H9 (cell line): ENCODE data around the gene NAPEPLD. TPM values are rescaled to one million over a fixed set of nuclear protein-coding genes. Genes with fewer than 3 reads are reported as not detected.

ENCODE experiments used
- DNase-seq: peaks from one replicate; pipeline ENCODE4 v3.0.0-alpha.2; 2017
- H2AFZ ChIP-seq: one replicate; pipeline ENCODE4 v1.6.1; 2013; ENCODE audit warnings: mild to moderate bottlenecking, low read length, control low read depth, moderate library complexity
- H2AK5ac ChIP-seq: 2 replicates; pipeline ENCODE4 v1.6.1; 2013; ENCODE audit warnings: low read length, control low read depth, mixed read lengths; ENCODE audit not compliant: insufficient read length
- H2BK120ac ChIP-seq: one replicate; pipeline ENCODE4 v1.6.1; 2013; ENCODE audit warnings: low read depth, mild to moderate bottlenecking, low read length, control low read depth, inconsistent platforms; ENCODE audit not compliant: poor library complexity, severe bottlenecking
- H2BK12ac ChIP-seq: 2 replicates; pipeline ENCODE4 v1.6.1; 2013; ENCODE audit warnings: low read length, control low read depth, mixed read lengths, low read depth; ENCODE audit not compliant: insufficient read length
- H2BK15ac ChIP-seq: 2 replicates; pipeline ENCODE4 v1.6.1; 2013; ENCODE audit warnings: low read depth, low read length, control low read depth
- H2BK20ac ChIP-seq: one replicate; pipeline ENCODE4 v1.6.1; 2013; ENCODE audit warnings: low read depth, mild to moderate bottlenecking, low read length, control low read depth, inconsistent platforms; ENCODE audit not compliant: poor library complexity, severe bottlenecking
- H2BK5ac ChIP-seq: 2 replicates; pipeline ENCODE4 v1.6.1; 2013; ENCODE audit warnings: low read length, control low read depth, mixed read lengths; ENCODE audit not compliant: insufficient read length
- H3K14ac ChIP-seq: 2 replicates; pipeline ENCODE4 v1.6.1; 2013; ENCODE audit warnings: low read length, control low read depth; ENCODE audit not compliant: insufficient read depth
- H3K18ac ChIP-seq: 2 replicates; pipeline ENCODE4 v1.6.1; 2013; ENCODE audit warnings: low read depth, mild to moderate bottlenecking, mixed read lengths, low read length, control low read depth; ENCODE audit not compliant: insufficient read length
- H3K23ac ChIP-seq: 2 replicates; pipeline ENCODE4 v1.6.1; 2013; ENCODE audit warnings: low read length, control low read depth, mixed read lengths, low read depth; ENCODE audit not compliant: insufficient read length
- H3K23me2 ChIP-seq: 2 replicates; pipeline ENCODE4 v1.6.1; 2013; ENCODE audit warnings: low read depth, mild to moderate bottlenecking, mixed read lengths, low read length, control low read depth; ENCODE audit not compliant: insufficient read length, poor library complexity, severe bottlenecking
- H3K27ac ChIP-seq: 2 replicates; pipeline ENCODE4 v1.5.1; 2013; ENCODE audit warnings: low read length, control low read depth, mixed read lengths, low read depth; ENCODE audit not compliant: insufficient read length
- H3K27me3 ChIP-seq: 2 replicates; pipeline ENCODE4 v1.6.1; 2013; ENCODE audit warnings: low read length, control low read depth, inconsistent platforms; ENCODE audit not compliant: insufficient read depth
- H3K4ac ChIP-seq: 2 replicates; pipeline ENCODE4 v1.6.1; 2013; ENCODE audit warnings: low read depth, mild to moderate bottlenecking, control low read depth, inconsistent platforms, low read length, moderate library complexity
- H3K4me1 ChIP-seq: 2 replicates; pipeline ENCODE4 v1.6.1; 2013; ENCODE audit warnings: low read length, control low read depth, inconsistent platforms; ENCODE audit not compliant: insufficient read depth
- H3K4me2 ChIP-seq: 2 replicates; pipeline ENCODE4 v1.6.1; 2013; ENCODE audit warnings: low read length, control low read depth, mixed read lengths; ENCODE audit not compliant: insufficient read length, insufficient read depth
- H3K56ac ChIP-seq: 2 replicates; pipeline ENCODE4 v1.6.1; 2013; ENCODE audit warnings: low read depth, mild to moderate bottlenecking, mixed read lengths, low read length, control low read depth; ENCODE audit not compliant: insufficient read length
- H3K79me1 ChIP-seq: 2 replicates; pipeline ENCODE4 v1.6.1; 2013; ENCODE audit warnings: low read depth, mild to moderate bottlenecking, moderate library complexity, low read length, control low read depth, inconsistent platforms; ENCODE audit not compliant: insufficient read depth, poor library complexity, severe bottlenecking
- H3K79me2 ChIP-seq: 2 replicates; pipeline ENCODE4 v1.6.1; 2013; ENCODE audit warnings: low read length, control low read depth, inconsistent platforms; ENCODE audit not compliant: insufficient read depth
- H3K9ac ChIP-seq: 2 replicates; pipeline ENCODE4 v1.6.1; 2013; ENCODE audit warnings: low read length, control low read depth, mixed read lengths; ENCODE audit not compliant: insufficient read length; ENCODE audit errors: extremely low read depth
- H3K9me3 ChIP-seq: one replicate; pipeline ENCODE4 v1.6.1; 2013; ENCODE audit warnings: low read depth, low read length, inconsistent platforms; ENCODE audit not compliant: control insufficient read depth
- H3T11ph ChIP-seq: one replicate; pipeline ENCODE4 v1.6.1; 2013; ENCODE audit warnings: mild to moderate bottlenecking, low read length, control low read depth, inconsistent platforms
- H4K20me1 ChIP-seq: one replicate; pipeline ENCODE4 v1.6.1; 2013; ENCODE audit not compliant: control insufficient read depth, insufficient read length, insufficient read depth
- H4K5ac ChIP-seq: 2 replicates; pipeline ENCODE4 v1.6.1; 2013; ENCODE audit warnings: low read depth, mild to moderate bottlenecking, mixed read lengths, low read length, control low read depth; ENCODE audit not compliant: insufficient read length
- H4K8ac ChIP-seq: replicated peaks from 2 replicates; pipeline ENCODE4 v1.6.1; 2013; ENCODE audit warnings: low read length, control low read depth, mixed read lengths, low read depth; ENCODE audit not compliant: insufficient read length
- H4K91ac ChIP-seq: 2 replicates; pipeline ENCODE4 v1.6.1; 2013; ENCODE audit warnings: low read depth, mild to moderate bottlenecking, moderate library complexity, mixed read lengths, low read length, control low read depth; ENCODE audit not compliant: insufficient read length
- H3K27ac Mint-ChIP-seq, 3 experiments: 2 replicates in 2 of 3; 3 replicates in 1 of 3; pipeline ENCODE4 v1.8.0; 2020 to 2021; ENCODE audit warnings: mixed read lengths in 3 of 3, mild to moderate bottlenecking in 1 of 3, moderate library complexity in 1 of 3
- H3K27me3 Mint-ChIP-seq: 2 replicates; pipeline ENCODE4 v1.8.0; 2021; ENCODE audit warnings: low read depth, mild to moderate bottlenecking, moderate library complexity, mixed read lengths
- H3K36me3 Mint-ChIP-seq, 3 experiments: 2 replicates in 2 of 3; 3 replicates in 1 of 3; pipeline ENCODE4 v1.8.0; 2020 to 2021; ENCODE audit warnings: low read depth in 3 of 3, mixed read lengths in 3 of 3; ENCODE audit not compliant: insufficient read depth in 1 of 3
- H3K4me1 Mint-ChIP-seq, 2 experiments: 2 replicates each; pipeline ENCODE4 v1.8.0; 2020; ENCODE audit warnings: mixed read lengths in 2 of 2
- H3K4me3 Mint-ChIP-seq, 2 experiments: 2 replicates in 1 of 2; 3 replicates in 1 of 2; pipeline ENCODE4 v1.8.0; 2020 to 2021; ENCODE audit warnings: mild to moderate bottlenecking in 2 of 2, mixed read lengths in 2 of 2, moderate library complexity in 1 of 2
- H3K9me3 Mint-ChIP-seq, 2 experiments: 2 replicates in 1 of 2; 3 replicates in 1 of 2; pipeline ENCODE4 v1.8.0; 2020; ENCODE audit warnings: mild to moderate bottlenecking in 2 of 2, mixed read lengths in 2 of 2, moderate library complexity in 1 of 2
- WGBS: extraction: QIAGEN DNeasy Blood & Tissue Kit; methylation state at CpG from one replicate; pipeline ENCODE4 v1.1.7; 2013; ENCODE audit warnings: missing lambda C conversion rate, low lambda C conversion rate, mixed read lengths; ENCODE audit not compliant: insufficient read length; ENCODE audit errors: extremely low coverage; 5-methylcytosine and 5-hydroxymethylcytosine counted together
- total RNA-seq: library from RNA; stranded (reverse); gene quantifications from 2 replicates; pipeline ENCODE4 v1.2.1, GENCODE V29; 2021
- TF ChIP-seq, protein P1 (sequence below): fragments of 200-600 bp; sonication (generic); conservative IDR thresholded peaks from 3 replicates; pipeline ENCODE4 v1.8.0; 2021; ENCODE audit warnings: antibody characterized with exemption, mild to moderate bottlenecking

Gene NAPEPLD
- total RNA-seq, 1 experiment from 2014 or later, result 9.3 TPM

DNA sequence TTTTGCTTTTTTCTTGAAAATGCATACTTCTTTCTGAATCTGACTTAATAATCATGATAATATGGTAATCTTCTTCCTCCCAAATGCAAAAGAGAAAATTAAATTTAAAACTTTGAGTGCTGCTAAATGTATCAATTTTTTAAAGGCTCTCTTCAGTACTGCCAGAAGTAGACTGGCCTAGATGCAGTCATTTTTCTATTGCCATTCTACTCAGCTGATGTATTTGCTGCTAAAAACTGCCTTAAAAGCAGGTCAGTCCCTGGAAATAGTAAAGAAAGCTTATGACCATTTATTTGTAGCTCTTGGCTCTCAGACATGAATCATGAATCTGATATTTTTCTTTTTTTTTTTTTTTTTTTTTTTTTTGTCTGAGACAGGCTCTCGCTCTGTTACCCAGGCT lies 28.5 kb downstream of the NAPEPLD start:
- Histone ChIP-seq H3K14ac (no peak overlapping the region), H3K79me2 (no peaks in the 10 kb centered on the region; the same call in 1 of the 2 replicates), H3K18ac (no peak overlapping the region), H4K8ac (no peak overlapping the region), H3K23ac (no peak overlapping the region), H4K20me1 (no peaks in the 10 kb centered on the region), H2AK5ac (no peak overlapping the region), H4K91ac (no peak overlapping the region), H3K23me2 (no peaks in the 10 kb centered on the region), H3K4me1 (no peaks in the 10 kb centered on the region), H3K56ac (no peak overlapping the region), H2BK5ac (no peak overlapping the region), H3K27ac (no peak overlapping the region), H3T11ph (no peak overlapping the region), H2BK120ac (no peak overlapping the region), H3K9ac (no peak overlapping the region), H3K79me1 (no peaks in the 10 kb centered on the region), H2BK12ac (no peak overlapping the region), H4K5ac (no peak overlapping the region), H2BK15ac (no peak overlapping the region), H3K4me2 (no peak overlapping the region), H3K4ac (no peak overlapping the region), H3K9me3 (no peaks in the 10 kb centered on the region), H2BK20ac (no peak overlapping the region), H2AFZ (no peak overlapping the region), H3K27me3 (no peaks in the 10 kb centered on the region)
- TF ChIP-seq, protein P1, sequence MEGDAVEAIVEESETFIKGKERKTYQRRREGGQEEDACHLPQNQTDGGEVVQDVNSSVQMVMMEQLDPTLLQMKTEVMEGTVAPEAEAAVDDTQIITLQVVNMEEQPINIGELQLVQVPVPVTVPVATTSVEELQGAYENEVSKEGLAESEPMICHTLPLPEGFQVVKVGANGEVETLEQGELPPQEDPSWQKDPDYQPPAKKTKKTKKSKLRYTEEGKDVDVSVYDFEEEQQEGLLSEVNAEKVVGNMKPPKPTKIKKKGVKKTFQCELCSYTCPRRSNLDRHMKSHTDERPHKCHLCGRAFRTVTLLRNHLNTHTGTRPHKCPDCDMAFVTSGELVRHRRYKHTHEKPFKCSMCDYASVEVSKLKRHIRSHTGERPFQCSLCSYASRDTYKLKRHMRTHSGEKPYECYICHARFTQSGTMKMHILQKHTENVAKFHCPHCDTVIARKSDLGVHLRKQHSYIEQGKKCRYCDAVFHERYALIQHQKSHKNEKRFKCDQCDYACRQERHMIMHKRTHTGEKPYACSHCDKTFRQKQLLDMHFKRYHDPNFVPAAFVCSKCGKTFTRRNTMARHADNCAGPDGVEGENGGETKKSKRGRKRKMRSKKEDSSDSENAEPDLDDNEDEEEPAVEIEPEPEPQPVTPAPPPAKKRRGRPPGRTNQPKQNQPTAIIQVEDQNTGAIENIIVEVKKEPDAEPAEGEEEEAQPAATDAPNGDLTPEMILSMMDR, result no peak
- Mint-ChIP-seq H3K9me3 (no peaks in the 10 kb centered on the region), H3K36me3 (peaks cover 0 to 6% (median 6%) of the 10 kb centered on the region in 3 experiments; a peak in 5 of 7 replicates), H3K4me3 (no peak overlapping the region), H3K4me1 (no peaks in the 10 kb centered on the region), H3K27me3 (no peaks in the 10 kb centered on the region), H3K27ac (no peak overlapping the region)
- DNase-seq, result no peak
- no CpG with 5 or more reads among the region's 1 CpG for WGBS
